ENCODE results near the gene KMT2E.
"Not testable (repeated sequence)": the region's sequence is repeated elsewhere in the genome, so short reads cannot be mapped to it uniquely, and the experiment has no call there.

KMT2E gene

DNA sequence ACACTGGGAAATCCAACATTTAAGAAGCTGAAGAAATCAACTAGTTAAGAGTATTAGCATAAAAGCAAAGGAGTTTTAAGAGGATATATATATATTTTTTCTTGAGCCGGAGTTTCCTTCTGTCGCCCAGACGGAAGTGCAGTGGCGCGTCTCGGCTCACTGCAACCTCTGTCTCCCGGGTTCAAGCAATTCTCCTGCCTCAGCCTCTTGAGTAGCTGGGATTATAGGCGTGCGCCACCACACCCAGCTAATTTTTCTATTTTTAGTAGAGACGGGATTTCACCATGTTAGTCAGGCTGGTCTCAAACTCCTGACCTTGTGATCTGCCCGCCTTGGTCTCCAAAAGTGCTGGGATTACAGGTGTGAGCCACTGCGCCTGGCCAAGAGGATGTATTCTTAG lies 8.5 kb upstream of the KMT2E start:
- not testable (repeated sequence) for H4K12ac ChIP-seq (ENCODE audit: low read depth, low read length); H3K18ac ChIP-seq (ENCODE audit: low read length); H3K4me2 ChIP-seq (ENCODE audit: low read length); H2BK120ac ChIP-seq (ENCODE audit: insufficient read depth, low read length, poor library complexity); H3K27ac ChIP-seq (ENCODE audit: low read depth, low read length); H4K91ac ChIP-seq (ENCODE audit: low read depth, low read length); H3K14ac ChIP-seq (ENCODE audit: low read length); H2AFZ ChIP-seq (ENCODE audit: insufficient read depth, low read length, poor library complexity); DNase-seq; H3K79me1 ChIP-seq (ENCODE audit: low read length); H2BK5ac ChIP-seq (ENCODE audit: low read depth, low read length, poor library complexity); H3K9ac ChIP-seq (ENCODE audit: low read length); H2BK12ac ChIP-seq (ENCODE audit: low read length); H3K9me3 ChIP-seq (ENCODE audit: insufficient read depth, low read depth, low read length); H3K23ac ChIP-seq (ENCODE audit: low read length); H4K8ac ChIP-seq (ENCODE audit: low read depth, low read length); H3K27me3 ChIP-seq (ENCODE audit: insufficient read depth, low read length); H2AK5ac ChIP-seq (ENCODE audit: low read length); H3K4me3 ChIP-seq (ENCODE audit: low read depth, low read length)
- Histone ChIP-seq H3K4me1 (ENCODE audit: control insufficient read depth in 1 of 2, insufficient read depth in 2 of 2, low read length in 2 of 2) (peaks cover 12 to 17% of the 10 kb centered on the region in 2 experiments), H3K4ac (ENCODE audit: low read depth, low read length) (peak overlapping the region; percentile 98), H3K36me3 (ENCODE audit: control insufficient read depth in 1 of 2, insufficient read depth in 2 of 2, low read length in 2 of 2) (peaks cover 7 to 16% of the 10 kb centered on the region in 2 experiments), H3K79me2 (ENCODE audit: control insufficient read depth, insufficient read depth, low read length, poor library complexity) (peaks cover 29% of the 10 kb centered on the region)
- WGBS (ENCODE audit: extremely low coverage, insufficient coverage, insufficient read length) = no CpG with 5 or more reads among the region's 12 CpGs

DNA sequence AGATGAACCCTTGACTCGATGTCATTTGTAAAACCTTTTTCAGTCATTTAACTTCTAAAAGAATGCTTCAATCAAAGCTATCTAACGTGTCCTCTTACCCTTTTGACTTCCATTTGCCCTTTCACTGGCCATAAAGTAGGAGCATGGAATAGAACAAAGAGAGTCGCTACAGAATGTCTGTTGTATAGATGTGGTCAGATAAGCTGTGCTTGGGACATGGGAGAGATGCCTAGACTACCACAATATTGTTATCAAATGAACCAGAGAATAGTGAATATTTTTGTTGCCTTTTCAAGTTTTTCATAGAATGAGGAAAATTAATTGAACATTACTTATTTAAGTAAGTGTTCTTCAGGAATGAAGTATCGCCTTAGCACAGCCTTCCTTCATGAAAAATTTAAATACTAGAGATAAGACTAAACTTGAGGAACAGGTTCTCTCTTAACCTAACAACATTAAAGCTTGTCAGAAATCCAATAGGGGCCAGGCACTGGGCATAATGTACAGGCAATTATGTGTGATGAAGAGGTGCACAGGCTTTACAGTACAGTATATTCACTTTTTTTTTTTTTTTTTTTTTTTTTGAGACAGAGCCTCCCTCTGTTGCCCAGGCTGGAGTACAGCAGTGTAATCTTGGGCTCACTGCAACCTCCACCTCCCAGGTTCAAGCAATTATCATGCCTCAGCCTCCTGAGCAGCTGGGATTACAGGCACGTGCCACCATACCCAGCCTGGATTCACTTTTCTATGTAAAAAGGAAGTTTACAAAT lies 7.5 kb upstream of the KMT2E start:
- Histone ChIP-seq H2BK12ac (ENCODE audit: low read length) (no peak overlapping the region), H2BK120ac (ENCODE audit: insufficient read depth, low read length, poor library complexity) (no peak overlapping the region), H3K4me1 (ENCODE audit: control insufficient read depth in 1 of 2, insufficient read depth in 2 of 2, low read length in 2 of 2) (peaks cover 6 to 12% of the 10 kb centered on the region in 2 experiments), H2AFZ (ENCODE audit: insufficient read depth, low read length, poor library complexity) (no peak overlapping the region), H3K23ac (ENCODE audit: low read length) (no peak overlapping the region), H3K9ac (ENCODE audit: low read length) (no peak overlapping the region), H4K91ac (ENCODE audit: low read depth, low read length) (no peak overlapping the region), H3K4me2 (ENCODE audit: low read length) (no peak overlapping the region), H3K4me3 (ENCODE audit: low read depth, low read length) (no peak overlapping the region), H3K18ac (ENCODE audit: low read length) (no peak overlapping the region), H4K8ac (ENCODE audit: low read depth, low read length) (no peak overlapping the region), H3K27ac (ENCODE audit: low read depth, low read length) (no peak overlapping the region), H3K36me3 (ENCODE audit: control insufficient read depth in 1 of 2, insufficient read depth in 2 of 2, low read length in 2 of 2) (peaks cover 3 to 11% of the 10 kb centered on the region in 2 experiments), H2AK5ac (ENCODE audit: low read length) (no peak overlapping the region), H3K9me3 (ENCODE audit: insufficient read depth, low read depth, low read length) (no peaks in the 10 kb centered on the region), H3K4ac (ENCODE audit: low read depth, low read length) (peak overlapping the region; percentile 96), H3K79me2 (ENCODE audit: control insufficient read depth, insufficient read depth, low read length, poor library complexity) (peaks cover 23% of the 10 kb centered on the region), H3K14ac (ENCODE audit: low read length) (no peak overlapping the region), H4K12ac (ENCODE audit: low read depth, low read length) (no peak overlapping the region), H3K79me1 (ENCODE audit: low read length) (no peaks in the 10 kb centered on the region), H2BK5ac (ENCODE audit: low read depth, low read length, poor library complexity) (no peak overlapping the region), H3K27me3 (ENCODE audit: insufficient read depth, low read length) (no peaks in the 10 kb centered on the region)
- WGBS (ENCODE audit: extremely low coverage, insufficient coverage, insufficient read length) = no CpG with 5 or more reads among the region's 5 CpGs
- DNase-seq = peak; percentile 84 to 93

DNA sequence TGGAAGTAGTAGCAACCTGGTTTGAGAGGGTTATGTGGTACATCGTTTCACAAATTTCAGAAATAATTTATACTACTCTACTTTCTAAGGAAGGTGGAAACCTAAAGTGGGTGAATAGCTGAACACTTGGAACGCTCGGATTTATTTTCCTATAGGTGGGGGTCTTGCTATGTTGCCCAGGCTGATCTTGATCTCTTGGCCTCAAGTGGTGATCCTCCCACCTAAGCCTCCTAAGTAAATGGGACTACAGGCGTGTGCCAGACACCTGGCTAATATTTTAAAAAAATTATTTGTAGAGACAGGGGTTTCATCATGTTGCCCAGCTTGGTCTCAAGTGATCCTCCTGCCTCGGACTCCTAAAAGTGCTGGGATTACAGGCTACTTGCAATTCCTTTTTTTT lies 6.7 kb upstream of the KMT2E start:
- Histone ChIP-seq H3K4me2 (ENCODE audit: low read length) (no peak overlapping the region), H3K18ac (ENCODE audit: low read length) (no peak overlapping the region), H3K23ac (ENCODE audit: low read length) (no peak overlapping the region), H3K36me3 (ENCODE audit: control insufficient read depth in 1 of 2, insufficient read depth in 2 of 2, low read length in 2 of 2) (peaks cover 3 to 9% of the 10 kb centered on the region in 2 experiments), H3K4ac (ENCODE audit: low read depth, low read length) (peak overlapping the region; percentile 96), H4K91ac (ENCODE audit: low read depth, low read length) (no peak overlapping the region), H3K79me2 (ENCODE audit: control insufficient read depth, insufficient read depth, low read length, poor library complexity) (peaks cover 25% of the 10 kb centered on the region), H2BK12ac (ENCODE audit: low read length) (no peak overlapping the region), H2BK120ac (ENCODE audit: insufficient read depth, low read length, poor library complexity) (no peak overlapping the region), H2AK5ac (ENCODE audit: low read length) (no peak overlapping the region), H4K12ac (ENCODE audit: low read depth, low read length) (no peak overlapping the region), H3K79me1 (ENCODE audit: low read length) (peaks cover 5% of the 10 kb centered on the region), H3K14ac (ENCODE audit: low read length) (no peak overlapping the region), H3K4me3 (ENCODE audit: low read depth, low read length) (no peak overlapping the region), H2AFZ (ENCODE audit: insufficient read depth, low read length, poor library complexity) (no peak overlapping the region), H3K9ac (ENCODE audit: low read length) (no peak overlapping the region), H3K27ac (ENCODE audit: low read depth, low read length) (no peak overlapping the region), H4K8ac (ENCODE audit: low read depth, low read length) (no peak overlapping the region), H3K9me3 (ENCODE audit: insufficient read depth, low read depth, low read length) (no peaks in the 10 kb centered on the region), H3K4me1 (ENCODE audit: control insufficient read depth in 1 of 2, insufficient read depth in 2 of 2, low read length in 2 of 2) (peaks cover 6 to 12% of the 10 kb centered on the region in 2 experiments), H3K27me3 (ENCODE audit: insufficient read depth, low read length) (no peaks in the 10 kb centered on the region), H2BK5ac (ENCODE audit: low read depth, low read length, poor library complexity) (no peak overlapping the region)
- WGBS (ENCODE audit: extremely low coverage, insufficient coverage, insufficient read length) = no CpG with 5 or more reads among the region's 5 CpGs
- DNase-seq = no peak

DNA sequence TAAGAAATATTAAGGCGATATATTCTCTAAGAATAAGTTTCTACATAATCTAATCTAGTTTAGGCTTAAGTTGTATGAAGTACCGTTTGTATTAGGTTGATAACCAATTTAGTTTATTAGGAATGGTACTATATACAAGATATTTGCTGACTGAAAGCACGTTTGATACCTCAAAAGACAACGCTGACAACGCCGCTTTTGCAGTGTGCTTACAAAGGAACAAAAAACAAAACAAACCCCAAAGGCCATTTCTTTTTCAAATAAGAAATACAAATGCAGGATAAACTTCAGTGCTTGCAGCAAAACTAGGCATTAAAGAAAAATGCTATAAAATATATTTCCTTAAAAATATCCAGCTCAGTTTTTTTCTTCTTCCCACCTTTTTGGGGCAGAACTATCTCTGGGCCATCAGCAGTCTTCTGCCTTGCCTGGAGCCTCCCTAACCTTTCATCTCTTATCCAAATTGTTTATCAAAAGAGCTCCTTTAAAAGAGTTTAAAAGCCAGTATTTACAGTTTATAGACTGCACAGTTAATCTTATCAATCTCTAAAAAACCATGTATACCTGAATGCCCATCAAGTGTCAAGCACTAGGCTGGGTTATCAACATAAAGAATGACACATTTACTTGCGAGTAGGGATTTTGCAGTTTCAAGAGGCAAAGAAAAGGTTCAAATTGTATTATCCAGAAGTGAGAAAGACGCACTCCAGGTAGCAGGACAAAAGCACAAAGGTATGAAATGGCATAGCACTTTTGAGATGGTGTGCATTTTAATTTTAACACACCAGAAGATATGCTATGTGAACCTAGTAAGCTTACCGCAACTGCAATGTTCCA lies 4.1 kb upstream of the KMT2E start:
- Histone ChIP-seq H3K79me1 (ENCODE audit: low read length) (peaks cover 26% of the 10 kb centered on the region), H2AFZ (ENCODE audit: insufficient read depth, low read length, poor library complexity) (no peak overlapping the region), H3K4me3 (ENCODE audit: low read depth, low read length) (no peak overlapping the region), H2AK5ac (ENCODE audit: low read length) (no peak overlapping the region), H3K4me2 (ENCODE audit: low read length) (peak overlapping the region; percentile 64), H2BK5ac (ENCODE audit: low read depth, low read length, poor library complexity) (no peak overlapping the region), H3K79me2 (ENCODE audit: control insufficient read depth, insufficient read depth, low read length, poor library complexity) (peaks cover 39% of the 10 kb centered on the region), H4K12ac (ENCODE audit: low read depth, low read length) (no peak overlapping the region), H3K9me3 (ENCODE audit: insufficient read depth, low read depth, low read length) (no peaks in the 10 kb centered on the region), H3K18ac (ENCODE audit: low read length) (no peak overlapping the region), H3K14ac (ENCODE audit: low read length) (no peak overlapping the region), H3K27me3 (ENCODE audit: insufficient read depth, low read length) (no peaks in the 10 kb centered on the region), H3K23ac (ENCODE audit: low read length) (no peak overlapping the region), H3K4ac (ENCODE audit: low read depth, low read length) (peak overlapping the region; percentile 76), H2BK120ac (ENCODE audit: insufficient read depth, low read length, poor library complexity) (no peak overlapping the region), H2BK12ac (ENCODE audit: low read length) (no peak overlapping the region), H4K91ac (ENCODE audit: low read depth, low read length) (no peak overlapping the region), H3K9ac (ENCODE audit: low read length) (no peak overlapping the region), H3K36me3 (ENCODE audit: control insufficient read depth in 1 of 2, insufficient read depth in 2 of 2, low read length in 2 of 2) (peaks cover 3 to 7% of the 10 kb centered on the region in 2 experiments), H3K27ac (ENCODE audit: low read depth, low read length) (no peak overlapping the region), H4K8ac (ENCODE audit: low read depth, low read length) (no peak overlapping the region), H3K4me1 (ENCODE audit: control insufficient read depth in 1 of 2, insufficient read depth in 2 of 2, low read length in 2 of 2) (peaks cover 4 to 9% of the 10 kb centered on the region in 2 experiments)
- WGBS (ENCODE audit: extremely low coverage, insufficient coverage, insufficient read length) = no CpG with 5 or more reads among the region's 9 CpGs
- DNase-seq = no peak

Data from trophoblast cell (in vitro differentiated cells and primary cell).